Right cardiac atrium (tissue), 5 donors: ENCODE results near the gene CENPS. TPM values are rescaled to one million over a fixed set of nuclear protein-coding genes. Genes with fewer than 3 reads are reported as not detected.
A peak's percentile ranks its signal among the peaks of the same experiment; 100 is the strongest.
"Not testable (repeated sequence)": the region's sequence is repeated elsewhere in the genome, so short reads cannot be mapped to it uniquely, and the experiment has no call there.

Experiments used
- ATAC-seq, 2 donors: fragments of 200-7000 bp; cut with Tn5 transposase; one replicate each; pipeline versions ENCODE4 v1.8.0 to v1.9.1; 2020; ENCODE audit warnings: moderate library complexity in 2 of 2, mild to moderate bottlenecking in 1 of 2
- DNase-seq, 3 donors: peaks; one replicate each; pipeline ENCODE4 v3.0.0-alpha.2; 2020
- H3K27ac ChIP-seq: one replicate; pipeline ENCODE4 v1.5.1; 2013; ENCODE audit warnings: mild to moderate bottlenecking, low read length, control low read depth, moderate library complexity
- H3K27me3 ChIP-seq: one replicate; pipeline ENCODE4 v1.6.1; 2013; ENCODE audit not compliant: control insufficient read depth, insufficient read depth
- H3K4me1 ChIP-seq: one replicate; pipeline ENCODE4 v1.6.1; 2013; ENCODE audit warnings: low read length; ENCODE audit not compliant: control insufficient read depth, insufficient read depth
- H3K4me3 ChIP-seq: one replicate; pipeline ENCODE4 v1.5.1; 2013; ENCODE audit warnings: low read length, control low read depth
- H3K9me3 ChIP-seq: one replicate; pipeline ENCODE4 v1.6.1; 2013; ENCODE audit warnings: low read length; ENCODE audit not compliant: control insufficient read depth
- WGBS: extraction: QIAGEN DNeasy Blood & Tissue Kit; methylation state at CpG from one replicate; pipeline ENCODE4 v1.1.7; 2013; 5-methylcytosine and 5-hydroxymethylcytosine counted together
- intact Hi-C, 4 donors: fragments of 100-400 bp; cut with DNase I; formaldehyde crosslinking; loops; one replicate each; pipeline versions ENCODE4 v1.11.0 to v1.14.0; 2022 to 2023
- polyA plus RNA-seq: library from polyadenylated mRNA; stranded (reverse); fragments of 200-250 nt; gene quantifications from one replicate; pipeline ENCODE4 v1.2.3, GENCODE V29; 2013
- total RNA-seq, 4 donors: library from RNA; stranded (reverse); fragmentation: NEBNext Ultra II Directional; extraction: Animal tissue kit (Norgen Biotek cat#: 25700); gene quantifications; one replicate each; pipeline ENCODE4 v1.2.1, GENCODE V29; 2021
- donor health status: healthy with polysubstance abuse.
- donor health status: DM: no; HTN: yes; CAD: no.
- donor health status: DM: no; HTN: no; CAD: no.
- donor health status: DM: no; HTN: yes; CAD: no; lungs with severe emphysema.
- donor health status: DM: yes; HTN: yes; CAD: no.

The CENPS gene
- total and polyA plus RNA-seq, 5 donors, result 5.2 to 9.7 (median 8.2) TPM

- no peak for DNase-seq
- ATAC-seq, result peak; percentile 36 to 64
- 14% methylated on average over 10 of the region's 10 CpGs for WGBS
- H3K4me1 ChIP-seq, result no peaks in the 10 kb centered on the region
- H3K27me3 ChIP-seq, result no peaks in the 10 kb centered on the region
- intact Hi-C loops, result no loop called here
- H3K9me3 ChIP-seq, result no peaks in the 10 kb centered on the region
- H3K4me3 ChIP-seq, result no peak overlapping the region
- no peak overlapping the region for H3K27ac ChIP-seq
These were observed 21.1 kb downstream of the CENPS start for GRCh38 chr1:10451287-10451686.

DNA sequence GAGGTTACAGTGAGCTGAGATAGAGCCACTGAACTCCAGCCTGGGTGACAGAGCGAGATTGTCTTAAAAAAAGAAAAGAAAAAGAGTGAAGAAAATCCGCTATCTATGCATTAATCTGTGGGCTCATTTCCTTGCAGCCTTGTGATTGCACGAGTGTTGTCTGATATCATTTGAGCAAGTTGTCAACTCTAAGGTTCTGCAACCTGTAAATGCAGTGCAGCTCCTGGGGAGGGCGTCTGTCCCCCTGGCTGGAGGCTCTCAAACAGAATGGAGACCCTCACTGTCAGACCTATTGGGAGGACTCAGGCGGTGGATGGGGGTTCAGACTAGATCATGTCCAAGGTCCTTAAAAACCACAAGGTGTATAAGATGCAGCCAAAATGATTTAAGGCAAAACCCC is 25.8 kb downstream of the CENPS start:
- Histone ChIP-seq H3K27ac (no peak overlapping the region), H3K4me1 (peaks cover 3% of the 10 kb centered on the region), H3K9me3 (no peaks in the 10 kb centered on the region), H3K27me3 (no peaks in the 10 kb centered on the region), H3K4me3 (no peak overlapping the region)
- WGBS, result 80% methylated on average over 5 of the region's 5 CpGs
- ATAC-seq (no peak), DNase-seq (no peak)
- intact Hi-C loops, result no loop called here

GRCh38 chr1:10456661-10457060 is 26.4 kb downstream of the CENPS start:
- H3K27ac ChIP-seq, result no peak overlapping the region
- H3K9me3 ChIP-seq, result no peaks in the 10 kb centered on the region
- ATAC-seq, result peak in 1 of 2 donors; percentile 21
- WGBS, result 63% methylated on average over 7 of the region's 7 CpGs
- intact Hi-C loops, result no loop called here
- H3K4me1 ChIP-seq, result peaks cover 3% of the 10 kb centered on the region
- DNase-seq, result no peak
- no peaks in the 10 kb centered on the region for H3K27me3 ChIP-seq
- H3K4me3 ChIP-seq, result no peak overlapping the region

DNA sequence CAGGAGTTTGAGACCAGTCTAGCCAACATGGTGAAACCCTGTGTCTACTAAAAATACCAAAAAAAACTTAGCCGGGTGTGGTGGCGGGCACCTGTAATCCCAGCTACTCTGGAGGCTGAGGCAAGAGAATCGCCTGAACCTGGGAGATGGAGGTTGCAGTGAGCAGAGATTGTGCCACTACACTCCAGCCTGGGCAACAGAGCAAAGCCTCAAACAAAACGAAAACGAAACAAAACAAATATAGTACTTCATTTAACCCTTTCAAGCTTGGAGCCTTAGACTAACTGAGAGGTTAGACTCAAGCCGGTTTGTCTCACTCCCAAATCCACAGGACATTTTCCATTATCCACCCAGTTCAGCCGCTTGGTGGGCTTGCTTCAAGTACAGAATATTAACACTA is 27.2 kb downstream of the CENPS start:
- H3K9me3 ChIP-seq, DNase-seq, H3K27me3 ChIP-seq, H3K4me3 ChIP-seq, intact Hi-C loops, H3K27ac ChIP-seq, H3K4me1 ChIP-seq, ATAC-seq: not testable (repeated sequence)
- 65% methylated on average over 7 of the region's 7 CpGs for WGBS

DNA sequence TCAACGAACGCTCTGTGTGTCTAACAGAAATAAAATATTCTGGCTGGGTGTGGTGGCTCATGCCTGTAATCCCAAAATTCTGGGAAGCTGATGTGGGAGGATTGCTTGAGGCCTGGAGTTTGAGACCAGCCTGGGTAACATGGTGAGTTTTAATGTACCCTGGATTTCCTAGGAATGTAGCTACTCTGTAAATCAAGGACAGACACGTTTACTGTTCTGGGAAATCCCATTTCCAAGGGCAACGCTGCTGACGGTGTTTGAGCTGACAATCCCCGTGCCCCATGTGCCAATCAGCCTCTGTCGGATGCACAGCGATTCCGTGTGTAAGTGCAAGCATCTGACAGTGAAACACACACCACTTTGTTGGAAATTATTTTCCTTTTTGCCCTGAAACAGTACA is 27.6 kb downstream of the CENPS start:
- WGBS, result 69% methylated on average over 9 of the region's 9 CpGs
- ATAC-seq (no peak), DNase-seq (no peak)
- H3K27me3 ChIP-seq, result no peaks in the 10 kb centered on the region
- H3K4me1 ChIP-seq, result peaks cover 3% of the 10 kb centered on the region
- no peak overlapping the region for H3K4me3 ChIP-seq
- H3K9me3 ChIP-seq, result no peaks in the 10 kb centered on the region
- intact Hi-C loops, result no loop called here
- peak overlapping the region; percentile 20 for H3K27ac ChIP-seq

DNA sequence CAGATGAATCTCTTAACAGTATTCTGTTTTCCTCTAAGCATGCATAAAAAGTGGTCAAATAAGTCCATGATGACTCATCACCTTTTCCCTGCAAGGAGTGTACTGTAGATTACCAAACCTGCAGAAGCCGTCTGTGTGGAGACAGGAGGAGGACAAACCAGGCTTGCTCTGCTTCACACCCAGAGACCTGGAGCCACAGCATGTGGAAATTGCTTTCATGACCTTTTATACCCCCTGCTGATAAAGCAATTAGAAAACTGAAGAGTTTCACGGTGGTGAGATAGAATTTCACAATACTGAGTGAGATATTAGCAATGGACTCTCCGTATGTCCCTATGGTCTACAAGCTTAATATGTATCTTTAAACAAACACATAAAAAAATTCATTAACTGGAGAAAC is 29.0 kb downstream of the CENPS start:
- no peaks in the 10 kb centered on the region for H3K9me3 ChIP-seq
- no peak for DNase-seq
- 49% methylated on average over 3 of the region's 3 CpGs for WGBS
- H3K27ac ChIP-seq, result no peak overlapping the region
- H3K27me3 ChIP-seq, result no peaks in the 10 kb centered on the region
- ATAC-seq, result no peak
- intact Hi-C loops, result no loop called here
- H3K4me1 ChIP-seq, result peaks cover 3% of the 10 kb centered on the region
- H3K4me3 ChIP-seq, result no peak overlapping the region

DNA sequence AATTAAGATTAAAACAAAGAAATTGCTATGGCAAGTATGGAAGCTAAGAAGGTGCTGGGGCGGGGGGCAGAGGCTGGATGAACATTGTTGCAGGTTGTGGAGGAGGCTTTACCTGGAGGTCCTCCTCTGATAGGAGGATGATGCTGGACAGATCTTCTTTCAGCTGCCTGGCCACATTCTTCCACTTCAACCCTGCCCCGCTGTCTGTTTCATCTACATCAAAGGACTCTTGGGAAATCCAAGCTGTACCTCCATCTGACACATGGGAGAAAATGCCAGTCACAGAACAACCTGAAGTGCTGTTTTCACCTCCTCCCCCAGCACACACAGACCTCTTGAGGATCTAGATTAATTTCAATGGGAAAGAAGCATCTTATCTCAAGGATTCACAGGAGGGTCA is 36.8 kb downstream of the CENPS start:
- intact Hi-C loops, result no loop called here
- Histone ChIP-seq H3K4me1 (no peaks in the 10 kb centered on the region), H3K27ac (no peak overlapping the region), H3K27me3 (no peaks in the 10 kb centered on the region), H3K4me3 (no peak overlapping the region), H3K9me3 (no peaks in the 10 kb centered on the region)
- 94% methylated on average over 2 of the region's 2 CpGs for WGBS
- ATAC-seq, result no peak
- no peak for DNase-seq

DNA sequence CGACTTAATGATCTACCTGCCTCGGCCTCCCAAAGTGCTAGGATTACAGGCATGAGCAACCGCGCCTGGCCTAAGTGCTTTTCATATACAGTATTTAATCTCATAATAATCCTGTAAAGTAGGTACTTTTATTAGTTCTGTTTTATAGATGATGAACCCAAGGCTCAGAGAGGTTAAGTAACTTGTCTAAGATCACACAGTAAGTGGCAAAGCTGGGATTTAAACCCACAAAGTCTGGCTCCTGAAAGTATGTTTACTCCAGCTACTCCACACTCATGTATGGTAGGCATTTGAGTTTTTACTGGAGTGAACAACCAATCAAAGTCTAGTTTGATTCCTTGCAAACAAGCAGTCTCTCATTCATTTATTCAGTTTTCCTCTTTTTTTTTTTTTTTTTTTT is 39.8 kb downstream of the CENPS start:
- H3K4me1 ChIP-seq, result no peaks in the 10 kb centered on the region
- H3K27ac ChIP-seq, result no peak overlapping the region
- no peaks in the 10 kb centered on the region for H3K9me3 ChIP-seq
- no peak overlapping the region for H3K4me3 ChIP-seq
- intact Hi-C loops, result loop anchor here in 1 of 4 donors (10.0 kb wide), 1 partner anchor 65 kb away; no protein-coding TSS in a partner anchor
- no peak for DNase-seq
- WGBS, result 97% methylated on average over 4 of the region's 4 CpGs
- H3K27me3 ChIP-seq, result no peaks in the 10 kb centered on the region
- no peak for ATAC-seq

DNA sequence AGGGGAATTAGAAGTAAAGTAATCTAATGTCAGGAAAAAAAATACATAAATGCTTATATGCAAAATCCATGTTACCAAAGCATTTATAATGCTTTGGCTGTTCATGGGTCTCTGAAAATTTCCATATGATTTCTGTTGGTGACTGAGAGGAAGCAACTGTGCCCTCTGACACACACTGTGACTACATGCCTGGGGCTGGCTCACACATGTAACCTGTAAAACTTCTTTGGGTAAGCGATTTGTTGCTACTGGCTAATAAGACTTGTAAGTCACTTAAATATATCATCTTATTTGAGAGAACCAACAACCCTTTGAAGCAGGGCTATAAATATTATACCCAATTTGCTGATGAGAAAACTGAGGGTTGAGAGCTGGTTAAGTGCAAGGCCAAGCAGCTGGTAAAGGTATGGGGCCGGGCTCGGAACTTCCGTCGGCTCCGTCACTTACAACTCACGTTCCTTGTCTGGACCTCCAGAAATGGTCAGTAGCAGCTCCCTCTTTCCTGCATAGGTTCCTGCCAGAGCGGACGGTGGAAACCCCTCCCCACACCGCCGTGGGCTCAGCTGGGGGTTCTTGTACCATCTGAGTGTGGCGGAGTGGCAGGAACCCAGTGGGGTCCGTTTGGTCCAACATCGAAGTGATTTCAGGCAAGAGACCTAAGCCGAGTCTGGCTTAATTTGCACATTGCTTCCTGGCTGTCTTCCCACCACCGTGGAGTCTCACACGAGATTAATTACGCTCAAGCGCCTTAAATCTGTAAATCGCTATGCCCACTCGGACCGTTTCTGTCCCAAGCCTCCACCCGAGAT is 41.4 kb downstream of the CENPS start:
- Histone ChIP-seq H3K4me3 (peak overlapping the region; percentile 74), H3K9me3 (no peaks in the 10 kb centered on the region), H3K27me3 (no peaks in the 10 kb centered on the region), H3K27ac (peak overlapping the region; percentile 70), H3K4me1 (no peaks in the 10 kb centered on the region)
- DNase-seq, result no peak
- ATAC-seq, result peak in 1 of 2 donors; percentile 1
- intact Hi-C loops, result loop anchor here in 1 of 4 donors (10.0 kb wide), 1 partner anchor 63 kb away; no protein-coding TSS in a partner anchor
- WGBS, result 6% methylated on average over 23 of the region's 23 CpGs

DNA sequence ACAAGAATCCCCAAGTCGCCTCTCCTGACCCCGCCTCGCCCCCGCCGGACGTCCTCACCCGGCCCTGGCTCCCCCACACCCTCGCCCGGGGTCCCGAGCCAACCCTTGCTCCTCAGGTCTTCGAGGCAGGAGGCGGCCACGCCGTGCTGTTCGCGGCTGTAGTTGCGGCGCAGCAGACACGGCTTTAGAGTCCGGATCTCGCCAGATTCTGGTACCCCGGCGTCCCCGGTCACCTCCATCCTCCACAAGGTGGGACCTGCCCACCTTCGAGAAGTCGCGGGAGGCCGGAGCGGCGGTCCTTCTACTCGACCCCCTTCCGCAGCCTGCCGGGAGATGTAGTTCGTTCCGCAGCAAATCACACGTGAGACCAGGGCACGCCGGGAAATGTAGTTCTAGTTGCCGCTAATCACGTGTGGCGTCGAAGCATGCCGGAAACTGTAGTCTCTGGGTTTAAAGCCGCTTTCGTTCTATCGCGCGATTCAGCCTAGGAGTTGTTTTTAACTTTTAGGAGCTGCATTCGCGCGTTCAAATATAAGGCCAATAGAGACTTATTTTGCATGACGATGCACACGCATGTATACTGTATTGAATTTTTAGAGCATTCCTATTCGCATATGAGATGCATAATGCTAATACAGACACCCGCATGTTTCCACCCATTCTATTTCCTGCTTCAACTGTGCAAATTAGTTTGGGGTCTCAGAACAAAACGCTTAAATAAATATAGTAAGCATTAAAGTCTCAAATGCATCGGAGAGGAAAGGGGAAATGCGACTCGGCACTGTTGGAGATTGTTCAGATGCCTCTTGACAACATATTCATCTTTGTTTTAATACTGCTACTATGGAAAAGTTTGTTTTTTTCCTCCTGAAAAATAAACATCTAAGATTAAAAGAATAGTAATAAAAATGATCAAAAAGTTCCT is 42.2 kb downstream of the CENPS start, which contains the start of gene DFFA:
DFFA (minus strand) TSS at position 310 of the 925 bp plus-strand sequence; CDS start at position 239, 71 bp downstream.
- 2% methylated on average over 59 of the region's 59 CpGs for WGBS
- ATAC-seq (peak; percentile 90 to 91), DNase-seq (peak; percentile 94 to 97 (median 95))
- intact Hi-C loops, result loop anchor here in 1 of 4 donors (10.0 kb wide), 1 partner anchor 62 kb away; no protein-coding TSS in a partner anchor
- Histone ChIP-seq H3K4me3 (peak within 1 kb of the TSS; percentile 74), H3K27me3 (no peaks in the 10 kb centered on the region), H3K27ac (peak within 1 kb of the TSS; percentile 70), H3K4me1 (no peaks in the 10 kb centered on the region), H3K9me3 (no peaks in the 10 kb centered on the region)
